ENCODE results near the gene ROBO2. TPM values are rescaled to one million over a fixed set of nuclear protein-coding genes. Genes with fewer than 3 reads are reported as not detected.

ROBO2 gene
- total and polyA plus RNA-seq, 10 of the 15 experiments (the other 5 are each of a cell fraction or from before 2014, with no cell fraction given) = 0.22 to 2.5 (median 0.81) TPM

GRCh38 chr3:77042343-77042742 lies 2.4 kb downstream of the ROBO2 start:
- no peak overlapping the region for H2AFZ ChIP-seq (ENCODE audit: control insufficient read depth, low read depth, low read length)
- no peaks in the 10 kb centered on the region for H4K20me1 ChIP-seq (ENCODE audit: control insufficient read depth, insufficient read depth)
- CTCF ChIA-PET = no interaction called here
- H3K79me2 ChIP-seq (ENCODE audit: control insufficient read depth, insufficient read depth, low read length) = no peaks in the 10 kb centered on the region
- no peak overlapping the region for H3K9ac ChIP-seq (ENCODE audit: control insufficient read depth, insufficient read depth, low read length)
- H3K27me3 ChIP-seq (replicated peaks in 1 of 2; ENCODE audit: control insufficient read depth in 2 of 2, insufficient read depth in 2 of 2, low read length in 1 of 2) = no peaks in the 10 kb centered on the region; a peak in 1 of 4 replicates
- WGBS (ENCODE audit: insufficient coverage, insufficient replicate concordance, low lambda C conversion rate, missing lambda C conversion rate) = 25% methylated on average over 2 of the region's 2 CpGs
- no peak overlapping the region for H3K4me3 ChIP-seq
- no peaks in the 10 kb centered on the region for H3K4me1 ChIP-seq (ENCODE audit: control insufficient read depth, insufficient read depth, low read length)
- SMC1A ChIA-PET (ENCODE audit: uncharacterized antibody, unreplicated experiment) = no interaction called here
- POLR2A ChIA-PET = no interaction called here
- no peak overlapping the region for H3K27ac ChIP-seq (ENCODE audit: control insufficient read depth, insufficient read depth)
- FAIRE-seq (no peak), DNase-seq (ENCODE audit: low read depth, low spot score) (no peak), ATAC-seq (no peak)
- H3K36me3 ChIP-seq (ENCODE audit: control insufficient read depth in 2 of 2, insufficient read depth in 2 of 2, low read length in 1 of 2) = no peaks in the 10 kb centered on the region
- H3K4me2 ChIP-seq (ENCODE audit: control insufficient read depth, insufficient read depth) = no peak overlapping the region
- in situ Hi-C loops (cut with MboI) = no loop called here
- BruUV-seq (replicated peaks) = no TSS peak
- intact Hi-C loops (cut with micrococcal nuclease; ENCODE audit: unreplicated experiment) = no loop called here
- TF ChIP-seq, protein P1, sequence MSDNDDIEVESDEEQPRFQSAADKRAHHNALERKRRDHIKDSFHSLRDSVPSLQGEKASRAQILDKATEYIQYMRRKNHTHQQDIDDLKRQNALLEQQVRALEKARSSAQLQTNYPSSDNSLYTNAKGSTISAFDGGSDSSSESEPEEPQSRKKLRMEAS (IDR thresholded peaks at IDR 0.05; ENCODE audit: low read depth, low read length) = no peak
- no peak for TF ChIP-seq NKRF (conservative IDR thresholded peaks at IDR 0.05)
- TF ChIP-seq, protein P2, sequence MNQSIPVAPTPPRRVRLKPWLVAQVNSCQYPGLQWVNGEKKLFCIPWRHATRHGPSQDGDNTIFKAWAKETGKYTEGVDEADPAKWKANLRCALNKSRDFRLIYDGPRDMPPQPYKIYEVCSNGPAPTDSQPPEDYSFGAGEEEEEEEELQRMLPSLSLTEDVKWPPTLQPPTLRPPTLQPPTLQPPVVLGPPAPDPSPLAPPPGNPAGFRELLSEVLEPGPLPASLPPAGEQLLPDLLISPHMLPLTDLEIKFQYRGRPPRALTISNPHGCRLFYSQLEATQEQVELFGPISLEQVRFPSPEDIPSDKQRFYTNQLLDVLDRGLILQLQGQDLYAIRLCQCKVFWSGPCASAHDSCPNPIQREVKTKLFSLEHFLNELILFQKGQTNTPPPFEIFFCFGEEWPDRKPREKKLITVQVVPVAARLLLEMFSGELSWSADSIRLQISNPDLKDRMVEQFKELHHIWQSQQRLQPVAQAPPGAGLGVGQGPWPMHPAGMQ (IDR thresholded peaks at IDR 0.05; ENCODE audit: borderline replicate concordance) = no peak
- TF ChIP-seq RCOR1 (conservative IDR thresholded peaks at IDR 0.05; ENCODE audit: low read depth, low read length) = no peak
- TF ChIP-seq CREM (IDR thresholded peaks at IDR 0.05; ENCODE audit: low read depth) = no peak
- TF ChIP-seq ASH2L (IDR thresholded peaks at IDR 0.05; ENCODE audit: borderline replicate concordance, low read depth) = no peak
- no peak for TF ChIP-seq SKIL (IDR thresholded peaks at IDR 0.05; ENCODE audit: low read depth, poor library complexity, severe bottlenecking)
- no peak for TF ChIP-seq JUNB (IDR thresholded peaks at IDR 0.05)
- no peak for TF ChIP-seq FOXM1 (IDR thresholded peaks at IDR 0.05; ENCODE audit: low read depth, low read length)
- TF ChIP-seq MTA3 (IDR thresholded peaks at IDR 0.05; ENCODE audit: borderline replicate concordance, low read length) = no peak
- TF ChIP-seq MEF2B (IDR thresholded peaks at IDR 0.05; ENCODE audit: partially characterized antibody, poor library complexity, severe bottlenecking) = no peak
- TF ChIP-seq BHLHE40 (IDR thresholded peaks at IDR 0.05; ENCODE audit: borderline replicate concordance in 1 of 2, low read depth in 2 of 2, low read length in 1 of 2) = no peak
- no peak for TF ChIP-seq TCF3 (IDR thresholded peaks at IDR 0.05; ENCODE audit: borderline replicate concordance, insufficient read depth, low read depth, low read length)
- TF ChIP-seq ATF7 (IDR thresholded peaks at IDR 0.05; ENCODE audit: low read depth) = no peak
- TF ChIP-seq ZBTB11 (CRISPR knock-in tag; IDR thresholded peaks at IDR 0.05) = no peak
- no peak for TF ChIP-seq MXI1 (IDR thresholded peaks at IDR 0.05; ENCODE audit: low read depth, low read length)
- RAD21 ChIA-PET (ENCODE audit: unreplicated experiment) = no interaction called here
- no peaks in the 10 kb centered on the region for H3K9me3 ChIP-seq (replicated peaks; ENCODE audit: control insufficient read depth, insufficient read depth, low read length)

Measured in GM12878 (cell line).